ENCODE data around the gene ZYG11A.
"Not testable (repeated sequence)": the region's sequence is repeated elsewhere in the genome, so short reads cannot be mapped to it uniquely, and the experiment has no call there.

ZYG11A gene

DNA sequence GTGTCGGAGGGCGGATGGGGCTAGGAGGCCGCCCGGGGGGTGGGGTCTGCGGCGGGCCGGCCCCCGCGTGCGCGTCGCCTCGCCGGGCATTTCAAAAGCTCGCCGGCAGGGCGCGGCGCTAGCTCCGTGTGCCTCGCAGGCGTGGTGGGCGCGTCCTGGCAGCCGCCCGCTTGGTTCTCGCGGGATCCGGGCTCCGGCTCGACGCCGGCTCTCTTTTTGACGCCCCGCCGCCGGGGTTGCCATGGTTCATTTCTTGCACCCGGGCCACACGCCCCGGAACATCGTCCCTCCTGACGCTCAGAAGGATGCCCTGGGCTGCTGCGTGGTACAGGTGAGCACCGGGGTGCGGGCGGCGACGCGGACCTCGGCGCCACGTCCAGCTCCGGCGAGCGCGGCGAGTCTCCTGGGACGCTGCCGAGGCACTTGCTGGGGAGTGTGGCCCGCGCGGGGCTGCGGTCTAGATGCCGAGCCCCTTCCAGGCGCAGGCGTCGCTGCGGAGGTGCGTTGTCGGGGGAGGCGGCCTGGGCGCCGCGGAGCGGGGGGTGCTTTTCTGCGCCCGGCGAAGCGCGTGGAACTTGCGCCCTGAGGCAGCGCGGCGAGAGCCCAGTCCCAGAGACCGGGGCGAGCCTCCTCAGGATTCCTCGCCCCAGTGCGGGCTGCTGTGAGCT is at the start of gene ZYG11A:
Gene ZYG11A (plus strand): TSS at position 118 of the 668 bp plus-strand sequence. CDS start 124 bp downstream, at position 242.
- DNase-seq (ENCODE audit: low spot score): no peak

DNA sequence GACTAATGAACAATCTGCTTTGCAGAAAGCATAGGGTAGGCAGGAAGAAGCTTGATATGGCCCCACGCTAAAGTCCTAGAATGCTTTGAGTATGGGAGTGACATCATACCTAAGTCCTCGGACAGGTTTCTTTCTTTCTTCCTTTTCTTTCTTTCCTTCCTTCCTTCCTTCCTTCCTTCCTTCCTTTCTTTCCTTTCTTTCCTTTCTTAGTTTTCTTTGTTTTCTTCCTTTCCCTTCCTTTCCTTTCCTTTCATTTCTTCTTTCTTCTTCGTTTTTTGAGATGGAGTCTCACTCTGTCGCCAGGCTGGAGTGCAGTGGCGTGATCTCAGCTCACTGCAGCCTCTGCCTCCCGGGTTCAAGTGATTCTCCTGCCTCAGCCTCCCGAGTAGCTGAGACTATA is 48.8 kb upstream of the ZYG11A start:
- DNase-seq (ENCODE audit: low spot score): not testable (repeated sequence)

DNA sequence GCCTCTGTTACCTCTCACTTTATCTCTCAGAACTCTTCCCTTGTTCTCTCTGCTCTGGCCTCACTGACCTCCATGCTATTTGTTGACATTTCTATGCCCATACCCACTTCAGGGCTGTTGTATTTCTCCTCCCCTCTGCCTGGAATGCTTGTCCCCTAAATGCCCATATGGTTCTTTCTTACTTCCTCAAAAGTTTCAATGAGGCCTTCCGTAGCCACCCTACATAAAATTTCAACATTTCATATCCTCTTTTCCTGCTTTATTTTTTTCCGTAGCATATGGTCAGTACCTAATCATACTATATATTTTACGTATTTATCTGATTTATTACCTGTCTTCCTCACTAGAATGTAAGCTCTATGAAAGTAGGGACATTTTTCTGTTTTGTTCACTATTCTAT is 47.1 kb upstream of the ZYG11A start:
- DNase-seq (ENCODE audit: low spot score): no peak

DNA sequence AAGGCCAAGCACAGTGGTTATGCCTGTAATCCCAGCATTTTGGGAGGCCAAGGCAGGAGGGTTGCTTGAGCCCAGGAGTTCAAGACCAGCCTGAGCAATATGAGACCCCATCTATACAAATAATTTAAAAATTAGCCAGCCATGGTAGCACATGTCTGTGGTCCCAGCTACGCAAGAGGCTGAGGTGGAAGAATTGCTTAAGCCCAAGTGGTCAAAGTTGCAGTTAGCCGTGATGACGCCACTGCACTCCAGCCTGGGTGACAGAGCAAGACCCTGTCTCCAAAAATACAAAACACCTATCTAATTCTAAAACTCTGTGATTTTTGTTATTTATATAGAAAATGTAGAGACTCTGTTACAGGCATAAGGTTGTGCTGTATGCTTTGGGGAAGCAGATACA is 44.2 kb upstream of the ZYG11A start:
- no peak for DNase-seq (ENCODE audit: low spot score)

DNA sequence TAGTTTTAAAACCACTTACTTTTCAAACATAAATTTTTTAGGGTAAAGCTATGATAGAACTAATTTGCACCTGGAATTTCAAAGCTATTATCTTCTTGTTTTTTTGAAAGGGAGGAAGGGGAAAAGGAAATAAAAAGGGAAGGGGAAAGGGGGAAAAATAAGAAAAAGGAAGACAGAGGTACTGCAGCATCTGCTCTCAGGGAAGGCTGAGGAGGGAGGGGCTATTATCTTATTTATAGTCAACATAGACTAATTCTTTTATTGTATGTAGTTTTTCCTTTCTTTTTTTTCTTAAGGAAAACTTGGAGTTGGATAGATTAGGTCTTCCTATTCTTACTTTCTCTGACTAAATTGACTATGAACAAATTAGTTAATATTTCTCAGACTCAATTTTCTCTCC is 41.5 kb upstream of the ZYG11A start:
- no peak for DNase-seq (ENCODE audit: low spot score)

DNA sequence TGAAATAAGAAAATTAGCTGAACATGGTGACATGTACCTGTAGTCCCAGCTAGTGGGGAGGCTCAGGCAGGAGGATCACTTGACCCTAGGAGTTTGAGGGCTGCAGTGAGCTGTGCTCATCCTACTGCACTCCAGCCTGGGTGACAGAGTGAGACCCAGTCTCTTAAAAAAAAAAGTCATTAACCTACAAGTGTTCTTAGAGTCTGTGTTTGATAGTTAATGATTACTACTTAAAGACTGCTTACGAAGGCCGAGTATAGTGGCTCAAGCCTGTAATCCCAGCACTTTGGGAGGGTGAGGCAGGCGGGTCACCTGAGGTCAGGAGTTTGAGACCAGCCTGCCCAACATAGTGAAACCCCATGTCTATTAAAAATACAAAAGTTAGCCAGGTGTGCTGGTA is 38.5 kb upstream of the ZYG11A start:
- not testable (repeated sequence) for DNase-seq (ENCODE audit: low spot score)

DNA sequence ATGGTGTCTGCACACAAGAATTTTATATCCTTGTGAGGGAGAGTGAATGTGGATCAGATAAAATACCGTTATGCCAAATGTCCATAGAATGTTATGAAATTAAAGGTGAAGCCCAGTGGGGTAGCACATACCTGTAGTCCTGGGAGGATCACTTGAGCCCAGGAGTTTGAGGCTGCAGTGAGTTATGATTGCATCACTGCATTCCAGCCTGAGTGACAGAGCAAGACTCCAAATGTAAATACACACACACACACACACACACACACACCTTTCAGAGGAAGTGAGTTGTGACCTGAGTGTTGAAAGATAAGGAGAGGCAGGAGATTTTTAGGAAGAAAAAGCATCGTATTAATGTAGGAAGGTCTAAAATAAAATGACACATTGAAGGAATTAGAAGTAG is 28.1 kb upstream of the ZYG11A start:
- no peak for DNase-seq (ENCODE audit: low spot score)

DNA sequence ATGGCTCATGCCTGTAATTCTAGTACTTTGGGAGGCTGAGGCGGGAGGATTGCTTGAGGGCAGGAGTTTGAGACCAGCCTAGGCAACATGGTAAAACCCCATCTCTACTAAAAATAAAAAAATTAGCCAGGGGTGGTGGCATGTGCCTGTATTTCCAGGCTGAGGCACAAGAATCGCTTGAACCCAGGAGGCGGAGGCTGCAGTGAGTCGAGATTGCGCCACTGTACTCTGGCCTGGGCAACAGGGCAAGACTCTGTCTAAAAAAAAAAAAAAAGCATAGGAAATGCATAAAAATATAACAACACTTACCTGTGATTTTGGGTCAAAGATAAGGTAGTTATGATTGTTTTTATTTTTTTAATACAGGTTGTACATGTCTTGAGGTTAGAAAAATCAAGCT is 21.7 kb upstream of the ZYG11A start:
- DNase-seq (ENCODE audit: low spot score): not testable (repeated sequence)

DNA sequence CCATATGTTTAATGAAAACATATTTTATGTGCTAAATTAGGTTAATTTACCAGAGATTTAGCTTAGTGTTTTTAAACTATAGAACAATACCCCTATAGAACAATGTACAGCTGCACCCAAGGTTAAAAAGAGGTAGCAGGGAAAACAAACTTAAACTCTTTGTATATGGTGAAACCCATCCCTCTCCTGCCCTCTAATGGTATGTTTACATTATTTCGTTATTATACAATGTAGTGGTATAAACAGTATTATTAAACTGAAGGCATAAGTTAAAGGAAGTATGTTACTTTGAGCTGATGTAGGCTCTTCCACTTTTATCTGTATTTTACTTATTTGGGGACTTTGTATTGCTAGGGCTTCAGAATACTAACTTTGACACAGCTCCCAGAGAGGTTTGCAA is 16.7 kb upstream of the ZYG11A start:
- no peak for DNase-seq (ENCODE audit: low spot score)

DNA sequence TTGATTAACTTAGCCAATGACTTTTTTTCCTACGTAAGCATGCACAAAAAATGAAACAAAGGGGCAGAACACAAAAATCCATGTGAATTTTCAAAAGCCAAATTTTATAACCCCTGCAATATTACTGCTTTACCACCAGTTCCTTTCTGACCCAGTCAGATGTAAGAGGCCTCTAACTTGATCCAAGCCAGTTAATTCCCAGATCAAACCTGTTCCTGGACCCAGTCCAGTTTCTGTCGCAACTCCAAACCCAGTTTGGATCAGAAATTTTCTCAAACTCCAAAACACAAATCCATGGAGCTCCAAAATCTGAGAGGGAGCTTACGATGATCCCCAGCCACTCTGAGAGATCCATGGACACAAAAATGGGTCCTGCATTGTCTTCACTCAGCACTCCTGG is 7.8 kb upstream of the ZYG11A start:
- no peak for DNase-seq (ENCODE audit: low spot score)

DNA sequence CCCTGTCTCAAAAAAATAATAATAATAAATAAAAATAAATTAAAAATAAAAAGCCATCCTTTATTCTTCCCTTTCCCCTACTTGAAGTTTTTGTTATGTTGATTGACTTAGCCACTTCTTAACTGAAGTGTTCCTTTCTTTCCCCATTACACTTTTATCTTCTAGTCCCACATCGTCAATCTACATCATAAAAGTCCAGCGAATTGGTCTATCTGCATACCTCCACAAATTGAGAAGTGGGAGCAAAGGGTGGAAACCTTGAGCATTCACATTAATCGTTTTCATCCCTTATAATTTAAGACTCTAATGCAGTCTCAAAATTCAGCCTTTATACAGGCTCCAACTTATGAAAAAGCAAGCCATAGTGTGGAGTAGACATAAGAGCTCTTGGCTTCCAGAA is 6.5 kb upstream of the ZYG11A start:
- DNase-seq (ENCODE audit: low spot score): no peak

DNA sequence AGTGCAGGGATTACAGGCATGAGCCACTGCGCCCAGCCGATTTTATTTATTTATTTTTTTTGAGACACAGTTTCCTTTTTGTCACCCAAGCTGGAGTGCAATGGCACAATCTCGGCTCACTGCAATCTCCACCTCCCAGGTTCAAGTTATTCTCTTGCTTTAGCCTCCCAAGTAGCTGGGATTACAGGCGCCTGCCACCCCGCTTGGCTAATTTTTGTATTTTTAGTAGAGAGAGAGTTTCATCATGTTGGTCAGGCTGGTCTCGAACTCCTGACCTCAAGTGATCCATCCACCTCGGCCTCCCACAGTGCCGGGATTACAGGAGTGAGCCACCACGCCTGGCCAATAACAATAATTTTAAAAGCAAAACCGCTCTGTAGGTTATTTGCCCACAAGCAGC is 3.4 kb upstream of the ZYG11A start:
- DNase-seq (ENCODE audit: low spot score): not testable (repeated sequence)

DNA sequence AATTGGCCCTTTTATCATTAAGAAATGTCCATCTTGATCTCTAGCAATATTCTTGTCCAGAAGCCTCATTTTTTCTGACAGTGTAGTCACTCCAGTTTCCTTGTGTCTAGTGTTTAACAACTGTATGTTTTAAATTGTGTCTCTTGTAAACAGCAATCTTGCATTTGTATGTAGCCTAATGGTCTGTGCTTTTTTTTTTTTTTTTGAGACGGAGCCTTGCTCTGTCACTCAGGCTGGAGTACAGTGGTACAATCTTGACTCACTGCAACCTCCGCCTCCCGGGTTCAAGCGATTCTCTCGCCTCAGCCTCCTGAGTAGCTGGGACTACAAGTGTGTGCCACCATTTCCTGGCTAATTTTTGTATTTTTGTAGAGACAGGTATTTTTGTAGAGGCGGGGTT is 2.6 kb downstream of the ZYG11A start:
- not testable (repeated sequence) for DNase-seq (ENCODE audit: low spot score)

DNA sequence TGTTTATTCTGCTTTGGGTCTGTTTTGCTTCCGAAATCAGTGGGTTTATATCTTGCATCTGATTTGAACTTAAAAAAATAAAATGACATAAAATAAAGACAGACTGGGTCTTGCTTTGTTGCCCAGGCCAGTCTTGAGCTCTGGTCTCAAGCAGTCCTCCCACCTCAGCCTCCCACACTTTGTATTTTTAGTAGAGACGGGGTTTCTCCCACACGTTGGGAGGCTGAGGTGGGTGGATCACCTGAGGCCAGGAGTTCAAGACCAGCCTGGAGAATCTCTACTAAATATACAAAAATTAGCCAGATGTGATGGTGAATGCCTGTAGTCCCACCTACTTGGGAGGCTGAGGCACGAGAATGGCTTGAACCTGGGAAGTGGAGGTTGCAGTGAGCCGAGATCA is 5.9 kb downstream of the ZYG11A start:
- no peak for DNase-seq (ENCODE audit: low spot score)

DNA sequence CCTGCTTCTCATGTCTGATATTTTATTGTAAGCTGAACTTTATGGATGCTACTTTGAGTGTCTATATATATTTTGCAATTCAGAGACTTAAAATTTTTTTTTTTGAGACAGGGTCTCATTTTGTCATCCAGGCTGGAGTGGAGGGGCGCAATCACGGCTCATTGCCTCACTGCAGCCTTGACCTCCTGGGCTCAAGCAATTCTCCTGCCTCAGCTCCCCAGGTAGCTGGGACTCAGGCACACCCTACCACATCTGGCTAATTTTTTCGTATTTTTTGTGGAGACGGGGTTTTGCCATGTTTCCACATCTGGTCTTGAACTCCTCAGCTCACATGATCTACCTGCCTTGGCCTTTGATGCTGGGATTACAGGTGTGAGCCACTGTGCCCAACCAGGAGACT is 8.4 kb downstream of the ZYG11A start:
- DNase-seq (ENCODE audit: low spot score): no peak

DNA sequence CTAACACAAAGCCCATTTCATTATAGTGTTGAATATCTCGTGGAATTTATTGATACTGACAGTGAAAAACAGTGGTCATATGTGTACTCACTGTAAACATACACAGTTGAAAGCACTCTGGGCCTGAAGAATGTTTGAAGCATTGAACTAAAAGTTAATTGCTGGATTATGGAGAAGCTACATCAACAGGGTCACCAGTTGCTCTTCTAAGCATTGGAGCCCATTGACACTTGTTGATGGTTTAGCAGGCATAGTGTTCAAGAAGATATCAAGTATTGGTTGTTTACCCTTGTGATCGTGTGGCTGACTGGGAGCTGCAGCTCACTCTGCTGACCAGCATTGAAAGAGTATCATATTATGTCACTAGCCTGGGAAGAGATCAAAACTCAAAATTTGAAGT is 10.3 kb downstream of the ZYG11A start:
- no peak for DNase-seq (ENCODE audit: low spot score)

DNA sequence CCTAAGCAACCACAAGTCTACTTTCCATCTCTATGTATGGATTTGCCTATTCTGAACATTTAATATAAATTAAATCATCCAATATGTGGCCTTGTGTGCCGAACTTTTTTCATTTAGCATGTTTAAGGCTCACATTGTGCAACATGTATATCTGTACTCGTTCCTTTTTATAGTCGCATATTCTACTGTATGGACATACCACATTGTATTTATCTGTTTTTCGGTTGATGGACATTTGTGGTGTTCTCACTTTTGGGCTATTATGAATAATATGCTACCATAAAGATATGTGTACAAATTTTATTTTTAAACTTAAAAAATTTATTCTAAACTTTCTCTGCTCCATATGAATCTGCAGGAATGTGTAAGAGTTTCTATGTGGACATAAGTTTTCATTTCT is 13.0 kb downstream of the ZYG11A start:
- no peak for DNase-seq (ENCODE audit: low spot score)

DNA sequence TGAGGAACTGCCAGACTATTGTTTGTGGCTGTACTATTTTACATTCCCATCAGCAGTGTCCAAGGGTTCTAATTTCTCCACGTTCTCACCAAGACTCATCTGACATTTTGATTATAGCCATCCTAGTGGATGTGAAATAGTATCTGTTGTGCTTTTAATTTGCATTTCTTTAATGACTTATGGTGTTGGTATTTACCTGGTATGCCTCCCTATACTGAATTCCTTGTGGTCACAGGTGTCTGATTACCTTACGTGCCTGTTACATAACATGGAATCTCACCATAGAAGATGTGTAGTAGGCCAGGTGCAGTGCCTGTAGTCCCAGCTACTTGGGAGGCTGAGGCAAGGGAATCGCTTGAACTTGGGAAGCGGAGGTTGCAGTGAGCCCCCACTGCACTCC is 13.5 kb downstream of the ZYG11A start:
- no peak for DNase-seq (ENCODE audit: low spot score)

DNA sequence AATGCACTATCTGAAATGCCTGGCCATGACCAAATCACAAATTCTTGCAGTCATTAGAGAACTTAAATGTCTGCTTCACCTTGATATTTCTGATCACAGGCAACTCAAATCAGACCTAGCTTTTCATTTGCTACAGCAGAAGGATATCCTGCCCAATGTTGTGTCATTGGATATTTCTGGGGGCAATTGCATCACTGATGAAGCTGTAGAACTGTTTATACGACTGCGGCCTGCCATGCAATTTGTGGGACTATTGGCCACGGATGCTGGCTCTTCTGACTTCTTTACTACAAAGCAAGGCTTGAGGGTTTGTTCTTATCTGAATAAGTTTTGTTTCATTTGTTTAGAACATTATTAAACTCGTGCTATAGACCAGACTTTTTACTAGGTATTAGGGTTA is 14.9 kb downstream of the ZYG11A start:
- no peak for DNase-seq (ENCODE audit: low spot score)

DNA sequence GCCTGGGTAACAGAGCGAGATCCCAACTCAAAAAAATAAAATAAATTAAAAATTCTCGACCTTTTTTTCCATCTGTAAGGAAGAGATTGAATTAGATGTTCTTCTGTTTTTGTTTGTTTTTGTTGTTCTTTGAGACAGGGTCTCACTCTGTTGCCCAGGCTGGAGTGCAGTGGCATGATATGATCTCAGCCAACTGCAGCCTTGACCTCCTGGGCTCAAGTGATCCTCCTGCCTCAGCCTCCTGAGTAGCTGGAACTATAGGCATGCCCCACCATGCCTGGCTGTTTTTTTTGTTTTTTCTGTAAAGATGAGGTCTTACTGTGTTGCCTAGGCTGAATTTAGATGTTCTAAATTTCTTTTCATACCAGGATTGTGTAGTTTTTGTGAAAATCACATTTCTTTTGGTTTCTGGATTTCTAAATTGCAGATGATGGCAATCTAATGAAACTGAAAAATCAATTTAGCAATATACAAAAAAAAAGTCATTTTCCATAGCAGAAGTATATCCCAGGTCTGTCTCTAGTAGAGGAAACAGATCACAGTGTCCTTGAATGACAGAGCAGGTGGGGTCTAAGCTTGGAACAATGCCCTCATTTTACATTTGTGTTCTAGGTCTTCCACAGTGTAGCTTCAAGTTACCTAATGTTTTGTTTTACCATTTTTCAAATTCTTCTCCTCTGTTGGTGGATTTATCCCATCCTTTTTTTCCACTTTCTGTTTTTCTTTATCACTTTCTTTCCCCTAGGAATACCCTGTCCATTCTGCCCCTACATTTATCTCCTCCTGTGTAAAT is 20.3 kb downstream of the ZYG11A start:
- DNase-seq (ENCODE audit: low spot score): no peak

DNA sequence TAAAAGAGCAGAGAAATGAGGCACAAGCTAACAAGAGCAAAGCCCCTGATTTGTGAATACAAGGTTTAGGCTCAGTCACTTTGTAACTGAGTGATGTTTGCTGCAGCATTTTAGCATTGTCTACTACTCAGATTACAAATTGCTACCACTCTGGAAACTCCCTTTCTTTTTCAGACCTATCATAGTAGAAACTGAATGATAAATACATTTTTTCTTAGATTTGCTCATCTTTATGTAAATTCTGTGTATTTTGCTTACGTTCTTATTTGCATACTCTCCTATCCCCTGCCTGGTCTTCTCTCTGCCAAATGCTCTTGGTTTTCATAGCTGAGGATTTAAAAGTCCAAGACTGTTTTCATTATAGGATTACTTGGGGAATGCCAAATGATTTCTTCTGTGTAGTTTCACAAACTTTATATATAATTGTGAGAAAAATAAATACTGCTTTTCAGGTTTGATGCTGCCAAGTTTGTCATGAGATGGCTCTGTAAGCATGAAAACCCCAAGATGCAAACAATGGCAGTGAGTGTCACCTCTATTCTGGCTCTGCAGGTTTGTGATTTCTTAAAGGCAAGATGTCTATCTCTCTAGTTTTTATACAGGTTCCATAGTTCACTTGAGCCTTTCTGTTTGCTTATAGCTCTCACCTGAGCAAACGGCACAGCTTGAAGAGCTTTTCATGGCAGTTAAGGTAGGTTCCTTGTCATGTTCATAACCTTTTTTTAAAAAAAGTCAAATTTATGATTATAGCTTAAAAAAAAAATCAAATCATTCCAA is 24.7 kb downstream of the ZYG11A start:
- no peak for DNase-seq (ENCODE audit: low spot score)

DNA sequence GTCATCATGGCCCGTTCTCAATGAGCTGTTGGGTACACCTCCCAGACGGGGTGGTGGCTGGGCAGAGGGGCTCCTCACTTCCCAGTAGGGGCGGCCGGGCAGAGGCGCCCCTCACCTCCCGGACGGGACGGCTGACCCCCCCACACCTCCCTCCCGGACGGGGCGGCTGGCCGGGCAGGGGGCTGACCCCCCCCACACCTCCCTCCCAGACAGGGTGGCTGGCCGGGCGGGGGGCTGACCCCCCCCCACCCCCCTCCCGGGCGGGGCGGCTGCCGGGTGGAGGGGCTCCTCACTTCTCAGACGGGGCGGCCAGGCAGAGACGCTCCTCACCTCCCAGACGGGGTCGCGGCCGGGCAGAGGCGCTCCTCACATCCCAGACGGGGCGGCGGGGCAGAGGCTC is 27.2 kb downstream of the ZYG11A start:
- DNase-seq (ENCODE audit: low spot score): not testable (repeated sequence)

DNA sequence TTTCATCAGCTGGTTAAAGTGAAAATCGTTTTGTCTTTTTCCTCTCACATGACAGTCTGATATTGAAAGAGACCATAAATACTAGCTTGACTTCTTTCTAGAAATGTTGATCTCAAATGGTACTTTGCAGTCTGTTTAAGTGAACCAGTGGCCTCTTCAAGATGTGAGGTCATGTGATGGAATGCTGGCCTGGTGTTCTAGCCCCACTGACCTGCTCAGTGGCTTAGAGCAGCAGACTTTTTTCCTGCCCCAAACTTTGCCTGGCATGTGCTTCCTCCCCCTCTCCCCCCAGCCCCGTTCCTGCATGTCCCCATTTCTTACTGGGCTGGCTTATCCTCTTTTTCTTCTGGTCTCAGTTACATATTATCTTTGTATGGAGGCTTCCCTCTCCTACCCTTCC is 34.3 kb downstream of the ZYG11A start:
- no peak for DNase-seq (ENCODE audit: low spot score)
